Tibial nerve (tissue), 4 donors: Measurements from ENCODE around the gene KSR2.

Source experiments
- CTCF ChIP-seq, 5 experiments: fragments of 200-600 bp in 3 of 5; fragments of 450-650 bp in 2 of 5; sonication (generic) in 3 of 5; IDR thresholded peaks; one replicate each; pipeline ENCODE4 v1.5.1; 2016 to 2019; ENCODE audit warnings: antibody characterized with exemption in 5 of 5, mild to moderate bottlenecking in 3 of 5, moderate library complexity in 2 of 5
- EP300 ChIP-seq, 2 donors: sonication (generic); formaldehyde crosslinking; IDR thresholded peaks; one replicate each; pipeline ENCODE4 v1.6.1; 2017; ENCODE audit warnings: antibody characterized with exemption in 2 of 2, mild to moderate bottlenecking in 1 of 2
- POLR2A ChIP-seq, 2 donors: fragments of 450-650 bp; IDR thresholded peaks; one replicate each; pipeline ENCODE4 v1.6.1; 2017; ENCODE audit warnings: antibody characterized with exemption in 2 of 2, mild to moderate bottlenecking in 2 of 2, moderate library complexity in 2 of 2

- no peak for TF ChIP-seq CTCF (IDR thresholded peaks at IDR 0.05)
- TF ChIP-seq POLR2A (IDR thresholded peaks at IDR 0.05), result no peak
- no peak for TF ChIP-seq EP300 (IDR thresholded peaks at IDR 0.05)
Observed at GRCh38 chr12:118013283-118013682, 44.5 kb upstream of the KSR2 start.
